Thoracic aorta (tissue), 2 donors: ENCODE results near the gene KLHL29. TPM values are rescaled to one million over a fixed set of nuclear protein-coding genes. Genes with fewer than 3 reads are reported as not detected.
A peak's percentile ranks its signal among the peaks of the same experiment; 100 is the strongest.

ENCODE experiments used
- ATAC-seq: fragments of 150-250 bp; one replicate; pipeline ENCODE4 v1.8.0; 2017; ENCODE audit warnings: low read depth; ENCODE audit not compliant: insufficient number of reproducible peaks, low FRiP score
- DNase-seq: peaks from one replicate; pipeline ENCODE4 v3.0.0-alpha.2; 2020; ENCODE audit warnings: low spot score
- H3K27ac ChIP-seq, 2 donors: fragments of 200-600 bp; sonication (generic); 1 replicate in 1 of 2; 2 replicates in 1 of 2; pipeline ENCODE4 v1.5.1; 2016; ENCODE audit warnings: mild to moderate bottlenecking in 2 of 2, moderate library complexity in 2 of 2
- H3K27me3 ChIP-seq: fragments of 200-600 bp; sonication (generic); replicated peaks from 2 replicates; pipeline ENCODE4 v1.6.0; 2016; ENCODE audit warnings: mild to moderate bottlenecking; ENCODE audit not compliant: insufficient read depth
- H3K36me3 ChIP-seq: fragments of 200-600 bp; sonication (generic); one replicate; pipeline ENCODE4 v1.5.1; 2016
- H3K4me1 ChIP-seq, 2 donors: fragments of 200-600 bp; sonication (generic); 1 replicate in 1 of 2; 2 replicates in 1 of 2; pipeline versions ENCODE4 v1.5.1 to v1.6.0; 2016; ENCODE audit warnings: low read depth in 2 of 2, mild to moderate bottlenecking in 1 of 2; ENCODE audit not compliant: control insufficient read depth in 1 of 2
- H3K4me3 ChIP-seq: fragments of 200-600 bp; sonication (generic); 2 replicates; pipeline ENCODE4 v1.5.1; 2016; ENCODE audit warnings: mild to moderate bottlenecking
- H3K9me3 ChIP-seq: fragments of 200-600 bp; sonication (generic); 2 replicates; pipeline ENCODE4 v1.5.1; 2016
- total RNA-seq, 2 donors: library from RNA; depleted of rRNA; stranded (reverse); fragments of >200 nt; gene quantifications; one replicate each; pipeline versions ENCODE4 v1.1.0 to v1.2.3, GENCODE V29; 2016
- TF ChIP-seq, protein P1 (sequence below): fragments of 200-600 bp; sonication (generic); IDR thresholded peaks from one replicate; pipeline ENCODE4 v1.5.1; 2019; ENCODE audit warnings: antibody characterized with exemption

The KLHL29 gene
- total RNA-seq, 2 donors from 2014 or later, result 18.5 to 24.4 TPM

GRCh38 chr2:23633966-23634365 is 249.0 kb downstream of the KLHL29 start:
- TF ChIP-seq, protein P1, sequence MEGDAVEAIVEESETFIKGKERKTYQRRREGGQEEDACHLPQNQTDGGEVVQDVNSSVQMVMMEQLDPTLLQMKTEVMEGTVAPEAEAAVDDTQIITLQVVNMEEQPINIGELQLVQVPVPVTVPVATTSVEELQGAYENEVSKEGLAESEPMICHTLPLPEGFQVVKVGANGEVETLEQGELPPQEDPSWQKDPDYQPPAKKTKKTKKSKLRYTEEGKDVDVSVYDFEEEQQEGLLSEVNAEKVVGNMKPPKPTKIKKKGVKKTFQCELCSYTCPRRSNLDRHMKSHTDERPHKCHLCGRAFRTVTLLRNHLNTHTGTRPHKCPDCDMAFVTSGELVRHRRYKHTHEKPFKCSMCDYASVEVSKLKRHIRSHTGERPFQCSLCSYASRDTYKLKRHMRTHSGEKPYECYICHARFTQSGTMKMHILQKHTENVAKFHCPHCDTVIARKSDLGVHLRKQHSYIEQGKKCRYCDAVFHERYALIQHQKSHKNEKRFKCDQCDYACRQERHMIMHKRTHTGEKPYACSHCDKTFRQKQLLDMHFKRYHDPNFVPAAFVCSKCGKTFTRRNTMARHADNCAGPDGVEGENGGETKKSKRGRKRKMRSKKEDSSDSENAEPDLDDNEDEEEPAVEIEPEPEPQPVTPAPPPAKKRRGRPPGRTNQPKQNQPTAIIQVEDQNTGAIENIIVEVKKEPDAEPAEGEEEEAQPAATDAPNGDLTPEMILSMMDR, result no peak

GRCh38 chr2:23635442-23636340 is 250.7 kb downstream of the KLHL29 start:
- H3K4me3 ChIP-seq, result no peak overlapping the region
- no peaks in the 10 kb centered on the region for H3K36me3 ChIP-seq
- H3K27me3 ChIP-seq, result no peaks in the 10 kb centered on the region
- H3K9me3 ChIP-seq, result no peaks in the 10 kb centered on the region
- DNase-seq (no peak), ATAC-seq (no peak)
- TF ChIP-seq, protein P1, result no peak
- no peak overlapping the region for H3K27ac ChIP-seq
- H3K4me1 ChIP-seq, result peaks cover 10 to 17% of the 10 kb centered on the region in 2 donors

More at GRCh38 chr2:23633966-23634365, 249.0 kb downstream of the KLHL29 start:
- Histone ChIP-seq H3K36me3 (no peaks in the 10 kb centered on the region), H3K4me3 (no peak overlapping the region), H3K27ac (no peak overlapping the region), H3K9me3 (no peaks in the 10 kb centered on the region), H3K27me3 (no peaks in the 10 kb centered on the region), H3K4me1 (peaks cover 10 to 17% of the 10 kb centered on the region in 2 donors)
- ATAC-seq, result no peak
- no peak for DNase-seq

GRCh38 chr2:23636426-23636825 is 251.4 kb downstream of the KLHL29 start:
- peaks cover 4% of the 10 kb centered on the region for H3K36me3 ChIP-seq
- no peak for ATAC-seq
- peak overlapping the region; percentile 14 to 69 for H3K27ac ChIP-seq
- no peaks in the 10 kb centered on the region for H3K27me3 ChIP-seq
- no peak overlapping the region for H3K4me3 ChIP-seq
- DNase-seq, result no peak
- TF ChIP-seq, protein P1, result no peak
- H3K4me1 ChIP-seq, result peaks cover 10 to 17% of the 10 kb centered on the region in 2 donors
- no peaks in the 10 kb centered on the region for H3K9me3 ChIP-seq

DNA sequence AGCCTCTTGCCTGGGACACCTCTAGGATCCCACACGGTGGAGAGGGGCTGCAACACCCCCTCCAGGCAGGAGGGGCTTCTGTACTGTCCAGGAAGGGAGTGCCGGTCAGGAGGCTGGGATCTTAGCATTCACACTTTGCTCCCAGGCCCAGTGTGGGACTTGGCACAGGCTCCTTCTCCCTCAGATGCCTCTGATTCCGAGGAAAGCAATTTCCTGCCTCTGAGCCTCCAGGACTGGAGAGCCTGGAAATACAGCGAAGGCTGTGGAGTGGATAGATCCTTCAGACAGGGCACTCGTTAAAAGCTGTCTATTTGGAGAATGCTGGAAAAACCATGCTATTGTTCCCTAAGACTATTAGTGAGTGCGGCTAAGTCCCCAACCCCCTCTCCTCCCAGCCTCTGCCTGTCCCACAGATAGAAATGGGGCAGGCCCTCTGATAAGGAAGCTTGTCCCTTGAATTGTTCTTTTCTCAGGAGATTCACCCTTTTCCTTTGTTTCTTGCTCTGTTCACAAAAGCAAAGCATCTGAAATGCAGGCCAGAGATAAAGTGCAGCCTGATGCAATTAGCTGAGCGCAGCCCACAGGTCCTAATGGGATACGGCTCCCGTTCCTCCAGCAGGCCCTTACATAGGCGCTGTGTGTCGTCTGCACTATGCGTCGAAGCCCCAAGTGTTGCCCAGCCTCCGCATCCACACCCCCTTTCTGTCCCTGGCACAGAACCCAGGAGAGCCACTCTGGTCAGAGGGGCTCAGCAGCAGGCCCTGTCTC is 252.2 kb downstream of the KLHL29 start:
- Histone ChIP-seq H3K9me3 (no peaks in the 10 kb centered on the region), H3K27ac (peak overlapping the region; percentile 14 to 69), H3K4me1 (peaks cover 10 to 17% of the 10 kb centered on the region in 2 donors), H3K27me3 (no peaks in the 10 kb centered on the region), H3K4me3 (no peak overlapping the region), H3K36me3 (peaks cover 5% of the 10 kb centered on the region)
- DNase-seq (no peak), ATAC-seq (peak; percentile 58)
- TF ChIP-seq, protein P1, result no peak

GRCh38 chr2:23639406-23639982 is 254.5 kb downstream of the KLHL29 start:
- Histone ChIP-seq H3K9me3 (no peaks in the 10 kb centered on the region), H3K27ac (no peak overlapping the region), H3K4me1 (peaks cover 10 to 17% of the 10 kb centered on the region in 2 donors), H3K27me3 (no peaks in the 10 kb centered on the region), H3K4me3 (no peak overlapping the region), H3K36me3 (peaks cover 13% of the 10 kb centered on the region)
- TF ChIP-seq, protein P1, result no peak
- no peak for ATAC-seq
- DNase-seq, result no peak
